ENCODE data around the gene PSTPIP1. TPM values are rescaled to one million over a fixed set of nuclear protein-coding genes. Genes with fewer than 3 reads are reported as not detected.

The PSTPIP1 gene
- total RNA-seq, 1 donor from 2014 or later: 13.3 TPM

DNA sequence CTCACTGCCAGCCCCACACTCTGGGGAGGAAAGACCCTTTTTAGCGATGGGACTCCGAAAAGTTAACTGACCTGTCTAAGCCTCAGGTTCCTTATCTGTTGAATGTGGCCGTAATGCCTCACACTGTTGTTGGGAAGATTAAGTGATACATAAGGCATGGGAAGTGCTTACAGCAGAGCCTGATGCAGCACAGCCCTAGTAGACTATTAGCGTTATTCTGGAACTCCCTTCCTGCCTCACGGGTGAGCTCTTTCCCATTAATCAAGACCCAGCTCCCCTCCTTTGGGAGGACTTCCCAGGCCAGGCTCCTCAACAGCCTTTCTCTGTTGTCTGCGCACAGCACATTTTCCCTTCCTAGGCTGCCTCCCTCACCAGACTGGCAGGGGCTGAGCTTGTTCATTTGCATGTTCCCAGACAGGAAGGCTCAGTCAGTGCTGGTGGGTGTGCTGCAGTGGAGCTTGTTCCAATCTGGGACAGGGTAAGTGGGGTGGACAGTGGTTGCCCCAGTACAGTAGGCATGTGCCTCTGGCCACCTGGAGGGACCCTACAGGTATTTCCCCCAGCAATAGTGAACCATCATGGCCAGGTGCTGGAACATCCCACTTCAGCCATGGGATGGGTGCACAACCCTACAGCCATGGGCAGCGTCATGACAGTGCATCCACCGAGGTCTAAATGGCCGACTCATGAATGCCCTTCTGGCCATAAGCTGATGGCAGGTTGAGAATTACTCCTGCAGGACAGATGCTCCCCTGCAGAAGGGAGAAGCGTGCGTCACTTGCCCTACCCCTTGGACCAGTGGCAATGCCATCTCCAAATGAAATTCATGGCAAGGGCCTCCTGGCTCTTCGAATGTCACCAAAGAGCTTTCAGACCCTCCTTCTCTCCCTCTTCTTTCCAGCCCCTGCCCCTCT, 5.8 kb upstream of the PSTPIP1 start:
- no peak for DNase-seq (ENCODE audit: extremely low spot score in 2 of 2)
- Histone ChIP-seq H3K27me3 (no peaks in the 10 kb centered on the region), H3K4me3 (no peak overlapping the region), H3K4me1 (no peaks in the 10 kb centered on the region), H3K9me3 (no peaks in the 10 kb centered on the region), H3K27ac (no peak overlapping the region), H3K36me3 (no peaks in the 10 kb centered on the region)
- no peak for TF ChIP-seq POLR2A (IDR thresholded peaks at IDR 0.05)
- intact Hi-C loops (cut with DNase I): no loop called here

DNA sequence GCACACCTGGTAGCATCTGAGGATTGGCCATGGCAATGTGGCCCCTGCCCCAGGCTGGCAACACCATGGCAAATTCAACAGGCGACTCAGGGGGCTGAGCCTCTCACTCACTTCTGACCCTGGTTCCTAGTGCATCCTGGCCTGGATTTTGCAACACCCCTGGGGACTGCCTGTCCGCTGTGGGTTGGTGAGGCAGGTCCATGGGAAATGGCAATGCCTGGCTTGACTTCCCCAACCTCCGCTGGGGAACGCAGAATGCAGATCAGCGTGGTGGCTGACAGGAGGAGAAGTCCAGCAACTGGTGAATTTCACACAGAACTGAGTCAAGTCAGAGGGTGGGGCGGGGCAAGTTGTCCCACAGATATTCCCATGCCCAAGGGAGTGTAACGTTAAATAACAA, 3.9 kb upstream of the PSTPIP1 start:
- intact Hi-C loops (cut with DNase I): no loop called here
- H3K27ac ChIP-seq: no peak overlapping the region
- TF ChIP-seq, protein P1, sequence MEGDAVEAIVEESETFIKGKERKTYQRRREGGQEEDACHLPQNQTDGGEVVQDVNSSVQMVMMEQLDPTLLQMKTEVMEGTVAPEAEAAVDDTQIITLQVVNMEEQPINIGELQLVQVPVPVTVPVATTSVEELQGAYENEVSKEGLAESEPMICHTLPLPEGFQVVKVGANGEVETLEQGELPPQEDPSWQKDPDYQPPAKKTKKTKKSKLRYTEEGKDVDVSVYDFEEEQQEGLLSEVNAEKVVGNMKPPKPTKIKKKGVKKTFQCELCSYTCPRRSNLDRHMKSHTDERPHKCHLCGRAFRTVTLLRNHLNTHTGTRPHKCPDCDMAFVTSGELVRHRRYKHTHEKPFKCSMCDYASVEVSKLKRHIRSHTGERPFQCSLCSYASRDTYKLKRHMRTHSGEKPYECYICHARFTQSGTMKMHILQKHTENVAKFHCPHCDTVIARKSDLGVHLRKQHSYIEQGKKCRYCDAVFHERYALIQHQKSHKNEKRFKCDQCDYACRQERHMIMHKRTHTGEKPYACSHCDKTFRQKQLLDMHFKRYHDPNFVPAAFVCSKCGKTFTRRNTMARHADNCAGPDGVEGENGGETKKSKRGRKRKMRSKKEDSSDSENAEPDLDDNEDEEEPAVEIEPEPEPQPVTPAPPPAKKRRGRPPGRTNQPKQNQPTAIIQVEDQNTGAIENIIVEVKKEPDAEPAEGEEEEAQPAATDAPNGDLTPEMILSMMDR (IDR thresholded peaks at IDR 0.05): no peak
- TF ChIP-seq POLR2AphosphoS5 (IDR thresholded peaks at IDR 0.05; ENCODE audit: insufficient read depth in 1 of 2, low read depth in 1 of 2) (no peak), POLR2A (IDR thresholded peaks at IDR 0.05) (no peak)
- no peaks in the 10 kb centered on the region for H3K9me3 ChIP-seq
- no peaks in the 10 kb centered on the region for H3K36me3 ChIP-seq
- DNase-seq (ENCODE audit: extremely low spot score in 2 of 2): no peak
- H3K4me1 ChIP-seq: peaks cover 14% of the 10 kb centered on the region
- H3K27me3 ChIP-seq: no peaks in the 10 kb centered on the region
- no peak overlapping the region for H3K4me3 ChIP-seq

- Histone ChIP-seq H3K9me3 (no peaks in the 10 kb centered on the region), H3K27me3 (no peaks in the 10 kb centered on the region), H3K4me3 (no peak overlapping the region), H3K4me1 (peaks cover 22% of the 10 kb centered on the region), H3K27ac (no peak overlapping the region), H3K36me3 (no peaks in the 10 kb centered on the region)
- TF ChIP-seq POLR2A (IDR thresholded peaks at IDR 0.05): no peak
- TF ChIP-seq POLR2AphosphoS5 (IDR thresholded peaks at IDR 0.05; ENCODE audit: insufficient read depth in 1 of 2, low read depth in 1 of 2): no peak
- TF ChIP-seq, protein P1 (IDR thresholded peaks at IDR 0.05): no peak
- no peak for DNase-seq (ENCODE audit: extremely low spot score in 2 of 2)
- intact Hi-C loops (cut with DNase I): no loop called here
These were observed 2.9 kb upstream of the PSTPIP1 start for GRCh38 chr15:76991741-76992645.

GRCh38 chr15:76993114-76993725, 1.7 kb upstream of the PSTPIP1 start:
- Histone ChIP-seq H3K36me3 (no peaks in the 10 kb centered on the region), H3K4me1 (peaks cover 22% of the 10 kb centered on the region), H3K4me3 (no peak overlapping the region), H3K27me3 (no peaks in the 10 kb centered on the region), H3K9me3 (no peaks in the 10 kb centered on the region), H3K27ac (no peak overlapping the region)
- TF ChIP-seq, protein P1 (IDR thresholded peaks at IDR 0.05): no peak
- TF ChIP-seq POLR2AphosphoS5 (IDR thresholded peaks at IDR 0.05; ENCODE audit: insufficient read depth in 1 of 2, low read depth in 1 of 2) (no peak), POLR2A (IDR thresholded peaks at IDR 0.05) (no peak)
- no peak for DNase-seq (ENCODE audit: extremely low spot score in 2 of 2)
- intact Hi-C loops (cut with DNase I): no loop called here

GRCh38 chr15:76994001-76994400, 925 bp upstream of the PSTPIP1 start:
- no peak for DNase-seq (ENCODE audit: extremely low spot score in 2 of 2)
- intact Hi-C loops (cut with DNase I): no loop called here
- Histone ChIP-seq H3K9me3 (no peaks in the 10 kb centered on the region), H3K27me3 (no peaks in the 10 kb centered on the region), H3K4me1 (peaks cover 22% of the 10 kb centered on the region), H3K36me3 (no peaks in the 10 kb centered on the region), H3K27ac (no peak overlapping the region), H3K4me3 (no peak overlapping the region)
- TF ChIP-seq, protein P1 (IDR thresholded peaks at IDR 0.05): no peak
- no peak for TF ChIP-seq POLR2AphosphoS5 (IDR thresholded peaks at IDR 0.05; ENCODE audit: insufficient read depth in 1 of 2, low read depth in 1 of 2)
- no peak for TF ChIP-seq POLR2A (IDR thresholded peaks at IDR 0.05)

Measured in vagina (tissue), 2 donors.